Liver (tissue), 9 donors: ENCODE measurements around the gene LDOC1. TPM values are rescaled to one million over a fixed set of nuclear protein-coding genes. Genes with fewer than 3 reads are reported as not detected.
"Not testable (repeated sequence)": the region's sequence is repeated elsewhere in the genome, so short reads cannot be mapped to it uniquely, and the experiment has no call there.

ENCODE experiments used
- DNase-seq: peaks from one replicate; pipeline ENCODE4 v3.0.0-alpha.2; 2017; ENCODE audit warnings: low spot score
- H3K27ac ChIP-seq, 2 donors: one replicate each; pipeline ENCODE4 v1.7.0; 2013; ENCODE audit warnings: inconsistent platforms in 2 of 2, low read length in 2 of 2, control low read depth in 1 of 2, low read depth in 1 of 2, mild to moderate bottlenecking in 1 of 2
- H3K27me3 ChIP-seq, 4 donors: one replicate each; pipeline versions ENCODE4 v1.6.1 to v1.7.0; 2013; ENCODE audit warnings: low read length in 3 of 4, inconsistent platforms in 1 of 4, mild to moderate bottlenecking in 1 of 4, moderate library complexity in 1 of 4; ENCODE audit not compliant: control insufficient read depth in 4 of 4, insufficient read depth in 4 of 4
- H3K36me3 ChIP-seq, 4 donors: one replicate each; pipeline versions ENCODE4 v1.6.1 to v1.7.0; 2013; ENCODE audit warnings: low read length in 3 of 4, mild to moderate bottlenecking in 3 of 4, low read depth in 1 of 4, moderate library complexity in 1 of 4; ENCODE audit not compliant: control insufficient read depth in 4 of 4, insufficient read depth in 3 of 4
- H3K4me1 ChIP-seq, 4 donors: one replicate each; pipeline versions ENCODE4 v1.6.1 to v1.7.0; 2013; ENCODE audit warnings: low read length in 3 of 4, mild to moderate bottlenecking in 3 of 4, moderate library complexity in 1 of 4; ENCODE audit not compliant: control insufficient read depth in 4 of 4, insufficient read depth in 4 of 4
- H3K4me3 ChIP-seq, 3 donors: one replicate each; pipeline versions ENCODE4 v1.6.1 to v1.7.0; 2013; ENCODE audit warnings: low read length in 3 of 3, control low read depth in 1 of 3, low read depth in 1 of 3, mild to moderate bottlenecking in 1 of 3
- H3K9ac ChIP-seq, 2 donors: one replicate each; pipeline ENCODE4 v1.7.0; 2013; ENCODE audit warnings: low read length in 2 of 2, mild to moderate bottlenecking in 2 of 2, moderate library complexity in 2 of 2, control low read depth in 1 of 2, low read depth in 1 of 2
- H3K9me3 ChIP-seq, 4 donors: one replicate each; pipeline versions ENCODE4 v1.6.1 to v1.7.0; 2013; ENCODE audit warnings: low read length in 3 of 4; ENCODE audit not compliant: control insufficient read depth in 4 of 4
- ATF3 ChIP-seq: IDR thresholded peaks from 2 replicates; pipeline ENCODE4 v1.6.1; 2016; ENCODE audit warnings: antibody characterized with exemption
- CTCF ChIP-seq: fragments of 150-350 bp; IDR thresholded peaks from 2 replicates; pipeline ENCODE4 v1.5.1; 2017; ENCODE audit warnings: improper control_type of control experiment, low read depth, low read length; ENCODE audit not compliant: missing input control
- EGR1 ChIP-seq, 2 donors: IDR thresholded peaks; 2 replicates each; pipeline ENCODE4 v1.6.1; 2016 to 2018; ENCODE audit warnings: antibody characterized with exemption in 2 of 2, low read depth in 2 of 2
- FOXA1 ChIP-seq: IDR thresholded peaks from 2 replicates; pipeline ENCODE4 v1.6.1; 2016; ENCODE audit warnings: antibody characterized with exemption
- FOXA2 ChIP-seq: IDR thresholded peaks from 2 replicates; pipeline ENCODE4 v1.6.1; 2016; ENCODE audit warnings: antibody characterized with exemption
- GABPA ChIP-seq, 2 donors: IDR thresholded peaks in 1 of 2; conservative IDR thresholded peaks in 1 of 2; 2 replicates each; pipeline ENCODE4 v1.6.1; 2016; ENCODE audit warnings: antibody characterized with exemption in 2 of 2, mild to moderate bottlenecking in 1 of 2, moderate library complexity in 1 of 2
- HNF4A ChIP-seq, 2 donors: conservative IDR thresholded peaks; 2 replicates each; pipeline ENCODE4 v1.6.1; 2016; ENCODE audit warnings: antibody characterized with exemption in 2 of 2, mild to moderate bottlenecking in 2 of 2
- HNF4G ChIP-seq: IDR thresholded peaks from 2 replicates; pipeline ENCODE4 v1.6.1; 2016; ENCODE audit warnings: antibody characterized with exemption
- JUND ChIP-seq, 2 donors: IDR thresholded peaks; 2 replicates each; pipeline ENCODE4 v1.6.1; 2016; ENCODE audit warnings: antibody characterized with exemption in 2 of 2
- MAX ChIP-seq: IDR thresholded peaks from 2 replicates; pipeline ENCODE4 v1.6.1; 2016; ENCODE audit warnings: antibody characterized with exemption
- NR2F2 ChIP-seq: IDR thresholded peaks from 2 replicates; pipeline ENCODE4 v1.6.1; 2016; ENCODE audit warnings: antibody characterized with exemption
- RAD21 ChIP-seq, 2 donors: IDR thresholded peaks; 2 replicates each; pipeline ENCODE4 v1.6.1; 2016; ENCODE audit warnings: antibody characterized with exemption in 2 of 2, mild to moderate bottlenecking in 2 of 2
- RXRA ChIP-seq, 2 donors: IDR thresholded peaks; 2 replicates each; pipeline ENCODE4 v1.6.1; 2017 to 2018; ENCODE audit warnings: antibody characterized with exemption in 2 of 2, mild to moderate bottlenecking in 1 of 2
- SP1 ChIP-seq: IDR thresholded peaks from 2 replicates; pipeline ENCODE4 v1.6.1; 2018; ENCODE audit warnings: antibody characterized with exemption, mild to moderate bottlenecking
- TAF1 ChIP-seq: conservative IDR thresholded peaks from 2 replicates; pipeline ENCODE4 v1.6.1; 2016; ENCODE audit warnings: antibody characterized with exemption, mild to moderate bottlenecking
- YY1 ChIP-seq: IDR thresholded peaks from 2 replicates; pipeline ENCODE4 v1.6.1; 2016; ENCODE audit warnings: antibody characterized with exemption, mild to moderate bottlenecking
- ZBTB33 ChIP-seq: IDR thresholded peaks from 2 replicates; pipeline ENCODE4 v1.6.1; 2016; ENCODE audit warnings: antibody characterized with exemption
- WGBS: extraction: QIAGEN DNeasy Blood & Tissue Kit; methylation state at CpG from one replicate; pipeline ENCODE4 v1.1.7; 2013; 5-methylcytosine and 5-hydroxymethylcytosine counted together
- polyA plus RNA-seq, 2 donors: library from polyadenylated mRNA; stranded (reverse) in 1 of 2; unstranded in 1 of 2; fragments of 200-250 nt in 1 of 2; fragments of >200 nt in 1 of 2; fragmentation: Nextera tagmentation in 1 of 2; extraction: Ambion mirVana in 1 of 2; gene quantifications; one replicate each; pipeline versions ENCODE4 v1.2.1 to v1.2.3, GENCODE V29; 2013 to 2015
- total RNA-seq, 2 donors: library from RNA; depleted of rRNA; stranded (reverse); fragments of >200 nt; gene quantifications; one replicate each; pipeline ENCODE4 v1.2.3, GENCODE V29; 2014
- donor health status: healthy.
- donor health status: healthy.
- donor health status: healthy.
- donor health status: healthy.
- donor health status: healthy.

The LDOC1 gene
- total and polyA plus RNA-seq, 4 donors: 0.59 to 12.9 (median 2.9) TPM

GRCh38 chrX:141158084-141158483 lies 18.8 kb downstream of the LDOC1 start:
- DNase-seq: no peak
- no peak overlapping the region for H3K27ac ChIP-seq
- no peak overlapping the region for H3K4me3 ChIP-seq
- peaks cover 0 to 3% (median 0%) of the 10 kb centered on the region in 4 donors for H3K9me3 ChIP-seq
- no peaks in the 10 kb centered on the region for H3K27me3 ChIP-seq
- H3K4me1 ChIP-seq: no peaks in the 10 kb centered on the region
- no peak for TF ChIP-seq ATF3
- no peak for TF ChIP-seq HNF4G
- no peak for TF ChIP-seq RXRA (IDR thresholded peaks at IDR 0.05)
- TF ChIP-seq JUND (IDR thresholded peaks at IDR 0.05): no peak
- no peak for TF ChIP-seq GABPA (IDR thresholded peaks at IDR 0.05 in 1 of 2, conservative IDR thresholded peaks at IDR 0.05 in 1 of 2)
- no peak for TF ChIP-seq YY1
- TF ChIP-seq EGR1 (IDR thresholded peaks at IDR 0.05; ENCODE audit: low read depth in 2 of 2): no peak
- TF ChIP-seq RAD21 (IDR thresholded peaks at IDR 0.05): no peak
- no peak for TF ChIP-seq ZBTB33
- no peak for TF ChIP-seq NR2F2
- TF ChIP-seq SP1: no peak
- TF ChIP-seq FOXA1: no peak
- no peak for TF ChIP-seq HNF4A (conservative IDR thresholded peaks at IDR 0.05)
- TF ChIP-seq MAX: no peak
- no peak for TF ChIP-seq FOXA2
- no peak for TF ChIP-seq CTCF
- H3K36me3 ChIP-seq: no peaks in the 10 kb centered on the region
- H3K9ac ChIP-seq: no peak overlapping the region
- 84% methylated on average over 3 of the region's 3 CpGs for WGBS

- H3K27me3 ChIP-seq, H3K36me3 ChIP-seq, H3K4me3 ChIP-seq, H3K9me3 ChIP-seq, H3K4me1 ChIP-seq, H3K27ac ChIP-seq, DNase-seq, H3K9ac ChIP-seq: not testable (repeated sequence)
- 88% methylated on average over 3 of the region's 3 CpGs for WGBS
Measured at GRCh38 chrX:141155231-141155630, 21.7 kb downstream of the LDOC1 start.

- 75% methylated on average over 3 of the region's 3 CpGs for WGBS
- Histone ChIP-seq H3K27ac (no peak overlapping the region), H3K9me3 (no peaks in the 10 kb centered on the region), H3K9ac (no peak overlapping the region), H3K36me3 (no peaks in the 10 kb centered on the region), H3K27me3 (no peaks in the 10 kb centered on the region), H3K4me1 (no peaks in the 10 kb centered on the region), H3K4me3 (no peak overlapping the region)
- no peak for DNase-seq
- TF ChIP-seq YY1 (no peak), EGR1 (IDR thresholded peaks at IDR 0.05; ENCODE audit: low read depth in 2 of 2) (no peak), ZBTB33 (no peak), HNF4A (conservative IDR thresholded peaks at IDR 0.05) (no peak), HNF4G (no peak), FOXA2 (no peak), TAF1 (no peak), NR2F2 (no peak), ATF3 (no peak), FOXA1 (no peak), GABPA (IDR thresholded peaks at IDR 0.05 in 1 of 2, conservative IDR thresholded peaks at IDR 0.05 in 1 of 2) (no peak), RXRA (IDR thresholded peaks at IDR 0.05) (no peak)
Measured at GRCh38 chrX:141142946-141143345, 34.0 kb downstream of the LDOC1 start.
